ENCODE measurements around the gene NFATC3.
A peak's percentile ranks its signal among the peaks of the same experiment; 100 is the strongest.

NFATC3 gene

GRCh38 chr16:68233835-68234187 lies 148.6 kb downstream of the NFATC3 start:
- DNase-seq = no peak

- DNase-seq = peak; percentile 29 to 43
Observed at GRCh38 chr16:68234188-68235107, 149.3 kb downstream of the NFATC3 start.

- no peak for DNase-seq
Observed at GRCh38 chr16:68235108-68235886, 150.1 kb downstream of the NFATC3 start.

- DNase-seq = no peak
Observed at GRCh38 chr16:68235887-68236136, 150.6 kb downstream of the NFATC3 start, which contains the start of gene ESRP2. Gene ESRP2 (minus strand): TSS chr16:68236127. CDS start chr16:68236045, 82 bp downstream.

GRCh38 chr16:68236137-68236825 lies 151.1 kb downstream of the NFATC3 start:
- DNase-seq = no peak

- no peak for DNase-seq
Observed at GRCh38 chr16:68236826-68237242, 151.7 kb downstream of the NFATC3 start.

GRCh38 chr16:68237243-68238028 lies 152.3 kb downstream of the NFATC3 start:
- DNase-seq = peak; percentile 95 to 97

- DNase-seq = no peak
Observed at GRCh38 chr16:68238029-68238345, 152.8 kb downstream of the NFATC3 start.

GRCh38 chr16:68242085-68242484 lies 156.9 kb downstream of the NFATC3 start:
- no peak for DNase-seq

- no peak for DNase-seq
Observed at GRCh38 chr16:68242926-68243858, 158.0 kb downstream of the NFATC3 start.

GRCh38 chr16:68244481-68244902 lies 159.3 kb downstream of the NFATC3 start:
- DNase-seq = no peak

- peak; percentile 69 to 88 for DNase-seq
Observed at GRCh38 chr16:68244903-68245853, 160.0 kb downstream of the NFATC3 start, which contains the start of gene PLA2G15. Gene PLA2G15 (plus strand): TSS chr16:68245373. CDS start chr16:68245427, 54 bp downstream.

- no peak for DNase-seq
Observed at GRCh38 chr16:68246121-68246520, 161.0 kb downstream of the NFATC3 start.

- no peak for DNase-seq
Observed at GRCh38 chr16:68246666-68247065, 161.5 kb downstream of the NFATC3 start.

- no peak for DNase-seq
Observed at GRCh38 chr16:68247400-68247799, 162.2 kb downstream of the NFATC3 start.

- no peak for DNase-seq
Observed at GRCh38 chr16:68247932-68248331, 162.8 kb downstream of the NFATC3 start.

- DNase-seq = no peak
Observed at GRCh38 chr16:68249371-68249770, 164.2 kb downstream of the NFATC3 start.

GRCh38 chr16:68250951-68251350 lies 165.8 kb downstream of the NFATC3 start:
- DNase-seq = no peak

GRCh38 chr16:68251832-68252231 lies 166.7 kb downstream of the NFATC3 start:
- DNase-seq = no peak

- DNase-seq = no peak
Observed at GRCh38 chr16:68252383-68252782, 167.2 kb downstream of the NFATC3 start.
